Thyroid gland (tissue), 4 donors: ENCODE measurements around the gene CD8A. TPM values are rescaled to one million over a fixed set of nuclear protein-coding genes. Genes with fewer than 3 reads are reported as not detected.
"Not testable (repeated sequence)": the region's sequence is repeated elsewhere in the genome, so short reads cannot be mapped to it uniquely, and the experiment has no call there.

Source experiments
- DNase-seq, 2 donors: peaks; one replicate each; pipeline ENCODE4 v3.0.0-alpha.2; 2019
- H3K27ac ChIP-seq, 3 donors: fragments of 200-600 bp; sonication (generic); 1 replicate in 2 of 3; 2 replicates in 1 of 3; pipeline ENCODE4 v1.5.1; 2016 to 2019; ENCODE audit warnings: mild to moderate bottlenecking in 1 of 3, moderate library complexity in 1 of 3
- H3K27me3 ChIP-seq: fragments of 200-600 bp; sonication (generic); one replicate; pipeline ENCODE4 v1.5.1; 2019
- H3K36me3 ChIP-seq, 2 donors: fragments of 200-600 bp; sonication (generic); one replicate each; pipeline ENCODE4 v1.5.1; 2016 to 2019
- H3K4me1 ChIP-seq, 2 donors: fragments of 200-600 bp; sonication (generic); one replicate each; pipeline ENCODE4 v1.5.1; 2017 to 2019
- H3K4me3 ChIP-seq, 3 donors: fragments of 200-600 bp; sonication (generic); replicated peaks in 1 of 3; 1 replicate in 2 of 3; 2 replicates in 1 of 3; pipeline ENCODE4 v1.5.1; 2016; ENCODE audit warnings: mild to moderate bottlenecking in 1 of 3
- H3K9me3 ChIP-seq: fragments of 200-600 bp; sonication (generic); one replicate; pipeline ENCODE4 v1.5.1; 2017
- POLR2A ChIP-seq, 2 donors: fragments of 450-650 bp; IDR thresholded peaks; one replicate each; pipeline ENCODE4 v1.6.1; 2017; ENCODE audit warnings: antibody characterized with exemption in 2 of 2, mild to moderate bottlenecking in 2 of 2, moderate library complexity in 1 of 2
- WGBS, 2 donors: methylation state at CpG; one replicate each; pipeline ENCODE4 v1.1.5; 2017; 5-methylcytosine and 5-hydroxymethylcytosine counted together
- intact Hi-C: fragments of 100-400 bp; cut with DNase I; formaldehyde crosslinking; loops from one replicate; pipeline ENCODE4 v1.15.1; 2023
- total RNA-seq, 4 donors: library from RNA; depleted of rRNA; stranded (reverse); fragments of >200 nt; gene quantifications; one replicate each; pipeline ENCODE4 v1.2.3, GENCODE V29; 2016
- TF ChIP-seq, protein P1 (sequence below), 6 experiments: fragments of 200-600 bp in 3 of 6; fragments of 450-650 bp in 3 of 6; sonication (generic) in 3 of 6; IDR thresholded peaks; one replicate each; pipeline ENCODE4 v1.5.1; 2016 to 2019; ENCODE audit warnings: antibody characterized with exemption in 6 of 6, mild to moderate bottlenecking in 2 of 6, inconsistent platforms in 1 of 6, moderate library complexity in 1 of 6

CD8A gene
- total RNA-seq, 4 donors from 2014 or later: 1.2 to 4.3 (median 2.3) TPM

DNA sequence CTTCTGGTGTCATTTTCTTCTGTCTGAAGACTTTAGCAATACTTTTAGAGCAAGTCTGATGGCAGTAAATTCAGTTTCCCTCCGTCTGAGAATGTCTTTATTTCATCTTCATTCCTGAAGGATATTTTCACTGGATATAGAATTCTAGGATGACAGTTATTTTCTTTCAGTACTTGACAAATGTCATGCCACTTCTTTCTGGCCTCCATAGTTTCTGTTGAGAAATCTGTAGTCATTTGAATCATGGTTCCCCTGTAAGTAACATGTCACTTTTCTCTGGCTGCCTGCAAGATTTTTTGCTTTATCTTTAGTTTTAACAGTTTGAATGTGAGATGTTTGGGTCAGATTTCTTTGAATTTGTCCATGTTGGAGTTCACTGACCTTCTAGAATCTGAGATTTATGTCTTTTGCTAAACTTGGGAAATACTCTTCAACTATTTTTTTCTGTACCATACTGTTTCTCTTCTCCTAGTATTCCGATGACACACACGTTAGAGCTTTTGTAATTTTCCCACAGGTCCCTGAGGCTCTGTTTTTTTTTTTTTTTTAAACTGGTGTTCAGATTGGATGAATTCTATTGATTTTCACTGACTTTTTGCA lies 40.4 kb downstream of the CD8A start:
- 86 to 98% methylated on average over 3 of the region's 3 CpGs for WGBS, 2 donors

DNA sequence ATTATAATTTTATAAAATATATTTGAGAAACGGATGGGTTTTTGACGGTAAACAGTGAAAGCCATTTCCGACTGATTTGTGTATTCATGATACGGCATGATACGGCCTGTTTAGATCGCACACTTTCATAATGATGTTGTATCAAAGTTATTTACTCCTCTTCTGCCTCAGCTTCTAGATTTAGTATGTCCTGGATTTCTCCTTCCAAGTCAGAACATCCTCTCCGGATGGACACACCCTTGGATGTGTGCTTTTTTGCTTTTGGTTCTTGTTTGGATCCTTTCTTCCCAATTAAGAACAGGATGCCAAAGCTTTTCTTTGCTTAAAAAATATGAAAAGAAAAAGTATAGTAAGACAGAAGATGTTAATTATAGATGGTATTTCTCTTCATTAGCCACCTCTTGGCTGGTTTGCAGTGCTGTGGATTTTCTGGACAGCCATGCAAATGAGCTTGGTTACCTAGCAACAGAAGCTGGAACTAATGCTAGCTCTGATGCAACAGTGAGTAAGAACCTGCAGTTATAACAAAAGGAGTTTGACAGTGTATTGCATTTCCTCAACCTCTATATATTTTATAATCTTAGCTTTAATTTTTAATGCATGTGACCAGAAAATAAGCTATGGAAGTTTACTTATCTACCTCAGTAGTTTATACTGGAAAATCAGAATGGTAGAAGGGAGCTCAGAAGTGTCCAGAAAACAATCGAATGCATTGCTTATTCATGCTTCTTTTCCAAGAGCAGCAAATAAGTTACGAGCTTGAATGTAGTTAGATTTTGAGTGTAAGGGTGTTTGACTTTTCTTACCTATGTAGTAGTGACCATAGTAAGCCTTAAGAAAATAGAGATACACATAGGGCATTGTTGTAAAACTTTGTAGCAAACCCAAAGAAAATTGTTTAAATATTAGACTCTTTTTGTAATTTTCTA lies 42.7 kb downstream of the CD8A start:
- TF ChIP-seq, protein P1, sequence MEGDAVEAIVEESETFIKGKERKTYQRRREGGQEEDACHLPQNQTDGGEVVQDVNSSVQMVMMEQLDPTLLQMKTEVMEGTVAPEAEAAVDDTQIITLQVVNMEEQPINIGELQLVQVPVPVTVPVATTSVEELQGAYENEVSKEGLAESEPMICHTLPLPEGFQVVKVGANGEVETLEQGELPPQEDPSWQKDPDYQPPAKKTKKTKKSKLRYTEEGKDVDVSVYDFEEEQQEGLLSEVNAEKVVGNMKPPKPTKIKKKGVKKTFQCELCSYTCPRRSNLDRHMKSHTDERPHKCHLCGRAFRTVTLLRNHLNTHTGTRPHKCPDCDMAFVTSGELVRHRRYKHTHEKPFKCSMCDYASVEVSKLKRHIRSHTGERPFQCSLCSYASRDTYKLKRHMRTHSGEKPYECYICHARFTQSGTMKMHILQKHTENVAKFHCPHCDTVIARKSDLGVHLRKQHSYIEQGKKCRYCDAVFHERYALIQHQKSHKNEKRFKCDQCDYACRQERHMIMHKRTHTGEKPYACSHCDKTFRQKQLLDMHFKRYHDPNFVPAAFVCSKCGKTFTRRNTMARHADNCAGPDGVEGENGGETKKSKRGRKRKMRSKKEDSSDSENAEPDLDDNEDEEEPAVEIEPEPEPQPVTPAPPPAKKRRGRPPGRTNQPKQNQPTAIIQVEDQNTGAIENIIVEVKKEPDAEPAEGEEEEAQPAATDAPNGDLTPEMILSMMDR (IDR thresholded peaks at IDR 0.05): no peak
- no peak for TF ChIP-seq POLR2A (IDR thresholded peaks at IDR 0.05)
- Histone ChIP-seq H3K9me3 (no peaks in the 10 kb centered on the region), H3K4me3 (no peak overlapping the region), H3K36me3 (no peaks in the 10 kb centered on the region), H3K27ac (no peak overlapping the region), H3K27me3 (no peaks in the 10 kb centered on the region), H3K4me1 (peaks cover 0 to 10% of the 10 kb centered on the region in 2 donors)
- WGBS, 2 donors: 86 to 89% methylated on average over 9 of the region's 9 CpGs
- intact Hi-C loops: no loop called here
- no peak for DNase-seq

More for the DNA sequence above, 40.4 kb downstream of the CD8A start:
- TF ChIP-seq POLR2A (IDR thresholded peaks at IDR 0.05): no peak
- TF ChIP-seq, protein P1 (IDR thresholded peaks at IDR 0.05): no peak
- Histone ChIP-seq H3K4me3 (no peak overlapping the region), H3K27me3 (no peaks in the 10 kb centered on the region), H3K36me3 (no peaks in the 10 kb centered on the region), H3K9me3 (no peaks in the 10 kb centered on the region), H3K4me1 (peaks cover 0 to 10% of the 10 kb centered on the region in 2 donors), H3K27ac (no peak overlapping the region)
- DNase-seq: no peak
- intact Hi-C loops: no loop called here

DNA sequence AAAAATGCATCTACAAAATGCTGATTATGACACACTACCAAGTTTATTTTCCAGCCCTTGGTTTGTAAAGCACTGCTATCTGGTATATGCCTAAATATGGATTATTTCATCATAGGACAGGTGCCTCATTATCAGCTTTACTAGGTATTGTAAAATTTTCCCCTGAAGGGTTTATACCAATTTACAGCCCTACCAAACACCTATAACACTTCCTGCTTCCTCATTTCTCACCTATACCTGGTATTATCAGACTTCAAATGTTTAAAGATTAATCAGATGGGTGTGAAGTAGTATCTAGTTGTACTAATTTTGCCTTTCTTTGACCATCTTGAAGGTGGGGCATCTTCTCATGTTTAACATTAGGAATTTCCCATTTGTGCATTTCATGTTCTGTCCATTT lies 43.8 kb downstream of the CD8A start:
- H3K36me3 ChIP-seq: no peaks in the 10 kb centered on the region
- no peak overlapping the region for H3K27ac ChIP-seq
- intact Hi-C loops: no loop called here
- no peak for DNase-seq
- peaks cover 0 to 10% of the 10 kb centered on the region in 2 donors for H3K4me1 ChIP-seq
- TF ChIP-seq, protein P1 (IDR thresholded peaks at IDR 0.05): no peak
- no peak for TF ChIP-seq POLR2A (IDR thresholded peaks at IDR 0.05)
- no peaks in the 10 kb centered on the region for H3K9me3 ChIP-seq
- no peaks in the 10 kb centered on the region for H3K27me3 ChIP-seq
- H3K4me3 ChIP-seq: no peak overlapping the region

DNA sequence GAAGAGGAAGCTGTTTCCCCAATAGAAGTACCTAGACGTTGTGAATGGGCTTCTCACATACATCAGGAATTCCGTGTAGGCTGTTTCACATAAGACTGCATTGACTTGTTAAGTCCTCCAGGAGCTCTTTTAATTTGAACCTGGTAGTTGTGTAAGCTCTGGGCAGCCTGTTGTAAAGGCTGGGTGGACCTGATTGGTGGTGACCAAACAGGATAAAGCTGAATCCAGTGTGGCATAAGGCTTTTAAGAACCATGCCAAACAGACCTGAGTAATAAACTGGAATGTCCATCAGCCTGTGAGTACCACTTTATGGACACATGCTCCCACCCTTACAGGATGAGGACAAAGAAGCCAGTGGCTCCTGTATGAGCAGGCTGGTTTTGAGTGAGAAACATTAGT lies 46.6 kb downstream of the CD8A start:
- H3K27me3 ChIP-seq: no peaks in the 10 kb centered on the region
- H3K9me3 ChIP-seq: no peaks in the 10 kb centered on the region
- no peaks in the 10 kb centered on the region for H3K36me3 ChIP-seq
- 78 to 80% methylated on average over 2 of the region's 2 CpGs for WGBS, 2 donors
- intact Hi-C loops: no loop called here
- TF ChIP-seq, protein P1 (IDR thresholded peaks at IDR 0.05): no peak
- TF ChIP-seq POLR2A (IDR thresholded peaks at IDR 0.05): no peak
- no peak for DNase-seq
- H3K4me3 ChIP-seq: no peak overlapping the region
- H3K27ac ChIP-seq: no peak overlapping the region
- H3K4me1 ChIP-seq: peaks cover 0 to 10% of the 10 kb centered on the region in 2 donors

DNA sequence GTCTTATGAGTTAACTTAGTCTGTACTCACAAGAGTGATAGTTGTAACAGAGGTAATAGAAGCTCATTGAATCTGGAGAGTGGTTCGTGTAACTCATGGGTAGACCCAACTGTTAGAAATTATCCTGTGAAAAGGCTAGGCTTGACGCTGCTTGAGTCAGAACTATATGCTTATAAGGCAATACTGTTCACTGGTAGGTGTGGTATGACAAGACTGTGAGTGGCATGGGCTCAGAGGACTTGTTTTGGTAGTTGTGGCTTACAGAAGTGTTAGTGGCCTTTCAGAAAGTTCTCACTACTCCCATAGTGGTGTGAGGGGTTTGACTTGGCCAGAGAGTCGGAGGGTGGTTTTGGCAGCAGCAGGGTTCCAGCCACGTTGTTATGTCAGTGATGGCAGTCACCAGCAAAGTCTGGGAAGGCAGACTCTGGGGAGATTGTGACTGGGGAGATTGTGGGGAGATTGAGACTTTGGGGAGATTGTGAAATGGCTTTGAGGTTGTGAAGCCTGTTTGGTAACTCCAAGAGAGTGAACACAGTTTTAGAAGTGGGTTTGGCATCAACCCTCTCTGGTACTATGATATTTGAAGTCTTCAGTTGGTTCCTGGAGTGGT lies 48.7 kb downstream of the CD8A start:
- H3K4me3 ChIP-seq, H3K4me1 ChIP-seq, DNase-seq, H3K36me3 ChIP-seq, H3K27me3 ChIP-seq, H3K9me3 ChIP-seq, intact Hi-C loops, H3K27ac ChIP-seq: not testable (repeated sequence)
- WGBS, 2 donors: no CpG with 5 or more reads among the region's 4 CpGs

DNA sequence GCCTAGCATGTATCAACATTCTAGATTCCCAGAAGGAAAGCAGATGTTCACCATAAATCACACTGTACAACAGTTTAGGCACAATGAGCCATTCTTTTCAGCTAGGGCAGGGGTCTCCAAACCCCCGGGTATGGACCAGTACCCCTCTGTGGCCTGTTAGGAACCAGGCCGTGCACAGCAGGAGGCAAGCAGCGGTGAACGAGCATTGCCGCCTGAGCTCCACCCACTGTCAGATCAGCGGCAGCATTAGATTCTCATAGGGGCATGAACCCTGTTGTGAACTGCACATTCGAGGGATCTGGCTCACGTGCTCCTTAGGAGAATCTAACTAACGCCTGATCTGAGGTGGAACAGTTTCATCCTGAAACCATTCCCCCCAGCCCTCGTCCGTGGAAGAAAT lies 50.8 kb downstream of the CD8A start:
- H3K9me3 ChIP-seq, intact Hi-C loops, H3K4me3 ChIP-seq, H3K36me3 ChIP-seq, H3K27ac ChIP-seq, H3K4me1 ChIP-seq, H3K27me3 ChIP-seq, DNase-seq: not testable (repeated sequence)
- WGBS, 2 donors: no CpG with 5 or more reads among the region's 11 CpGs

DNA sequence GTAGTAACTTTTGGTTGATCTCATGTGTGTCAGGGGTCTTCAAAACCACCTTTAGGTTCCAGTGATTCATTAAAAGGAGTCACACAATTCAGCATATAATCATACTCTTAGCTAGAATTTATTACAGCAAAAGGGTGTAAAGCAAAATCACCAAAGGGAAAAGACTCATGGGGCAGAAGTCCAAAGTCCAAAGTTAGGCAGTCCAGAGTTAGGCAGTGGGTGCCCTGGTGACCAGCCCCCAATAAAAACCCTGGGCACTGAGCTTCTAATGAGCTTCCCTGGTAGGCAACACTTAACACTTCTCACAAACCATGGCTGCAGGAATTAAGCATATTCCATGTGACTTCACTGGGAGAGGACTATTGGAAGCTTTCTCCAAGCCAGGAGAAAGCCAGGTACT lies 51.2 kb downstream of the CD8A start:
- H3K27me3 ChIP-seq, H3K4me3 ChIP-seq, H3K4me1 ChIP-seq, H3K27ac ChIP-seq, intact Hi-C loops, H3K9me3 ChIP-seq, H3K36me3 ChIP-seq, DNase-seq: not testable (repeated sequence)

DNA sequence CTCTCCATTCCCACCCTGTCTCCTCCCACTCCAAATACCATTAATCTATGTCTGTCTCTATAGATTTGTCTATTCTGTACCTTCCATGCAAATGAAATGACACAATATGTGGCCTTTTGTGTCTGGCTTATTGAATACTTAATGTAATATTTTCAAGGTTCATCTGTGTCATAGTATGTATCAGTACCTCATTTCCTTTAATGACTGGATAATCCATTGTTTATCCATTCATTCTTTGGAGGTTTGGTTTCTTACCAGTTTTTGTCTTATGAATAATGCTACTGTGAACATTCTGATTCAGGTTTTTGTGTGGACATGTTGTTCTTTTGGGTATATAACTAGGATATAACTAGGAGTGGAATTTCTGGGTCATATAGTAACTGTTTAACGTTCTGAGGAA lies 55.8 kb downstream of the CD8A start:
- H3K4me1 ChIP-seq, H3K36me3 ChIP-seq, intact Hi-C loops, H3K27me3 ChIP-seq, H3K27ac ChIP-seq, H3K9me3 ChIP-seq, DNase-seq, H3K4me3 ChIP-seq: not testable (repeated sequence)
- WGBS, 2 donors: no CpG with 5 or more reads among the region's 1 CpG
